Chondrocyte (in vitro differentiated cells): Measurements from ENCODE around the gene LARP1. TPM values are rescaled to one million over a fixed set of nuclear protein-coding genes. Genes with fewer than 3 reads are reported as not detected.

Experiments
- DNase-seq: peaks from one replicate; pipeline ENCODE4 v3.0.0; 2021; ENCODE audit warnings: mixed read lengths, low spot score
- H3K27ac Mint-ChIP-seq: one replicate; pipeline ENCODE4 v1.8.0; 2021; ENCODE audit warnings: mild to moderate bottlenecking, moderate library complexity, mixed read lengths; ENCODE audit not compliant: unreplicated experiment
- H3K27me3 Mint-ChIP-seq: 2 replicates; pipeline ENCODE4 v1.8.0; 2021; ENCODE audit warnings: low read depth, mixed read lengths
- H3K36me3 Mint-ChIP-seq: 2 replicates; pipeline ENCODE4 v1.8.0; 2021; ENCODE audit warnings: low read depth, mixed read lengths
- H3K4me1 Mint-ChIP-seq: 2 replicates; pipeline ENCODE4 v1.8.0; 2021; ENCODE audit warnings: low read depth, mild to moderate bottlenecking, mixed read lengths
- H3K4me3 Mint-ChIP-seq: one replicate; pipeline ENCODE4 v1.8.0; 2021; ENCODE audit warnings: mild to moderate bottlenecking, moderate library complexity, mixed read lengths; ENCODE audit not compliant: unreplicated experiment
- H3K9me3 Mint-ChIP-seq: 2 replicates; pipeline ENCODE4 v1.8.0; 2021; ENCODE audit warnings: low read depth, mixed read lengths
- total RNA-seq: library from RNA; stranded (reverse); gene quantifications from 3 replicates; pipeline ENCODE4 v1.2.1, GENCODE V29; 2021
- TF ChIP-seq, protein P1 (sequence below): fragments of 200-600 bp; sonication (generic); IDR thresholded peaks from 2 replicates; pipeline ENCODE4 v1.5.0; 2021; ENCODE audit warnings: antibody characterized with exemption, mild to moderate bottlenecking, moderate library complexity

Gene LARP1
- total RNA-seq, 1 donor from 2014 or later = 258 TPM

DNA sequence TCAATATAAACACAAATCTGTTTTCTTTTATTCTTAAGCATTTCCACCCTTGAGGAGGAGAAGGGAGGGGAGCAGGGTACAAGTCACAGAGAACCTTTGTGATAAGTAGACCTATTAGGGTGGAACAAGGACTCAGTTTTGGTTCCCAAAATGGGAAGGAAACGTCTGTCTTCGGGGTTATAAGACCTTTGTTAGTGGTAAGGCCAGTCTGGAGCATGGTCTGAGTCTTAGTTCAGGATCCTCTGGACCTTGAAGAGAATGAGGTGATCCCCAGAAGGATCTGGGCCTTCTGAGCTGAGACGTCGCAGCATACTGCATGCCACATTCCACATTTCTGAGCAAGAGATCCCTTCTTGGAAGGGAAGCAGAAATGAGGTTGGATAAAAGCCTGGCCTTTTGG lies 58.0 kb downstream of the LARP1 start:
- TF ChIP-seq, protein P1, sequence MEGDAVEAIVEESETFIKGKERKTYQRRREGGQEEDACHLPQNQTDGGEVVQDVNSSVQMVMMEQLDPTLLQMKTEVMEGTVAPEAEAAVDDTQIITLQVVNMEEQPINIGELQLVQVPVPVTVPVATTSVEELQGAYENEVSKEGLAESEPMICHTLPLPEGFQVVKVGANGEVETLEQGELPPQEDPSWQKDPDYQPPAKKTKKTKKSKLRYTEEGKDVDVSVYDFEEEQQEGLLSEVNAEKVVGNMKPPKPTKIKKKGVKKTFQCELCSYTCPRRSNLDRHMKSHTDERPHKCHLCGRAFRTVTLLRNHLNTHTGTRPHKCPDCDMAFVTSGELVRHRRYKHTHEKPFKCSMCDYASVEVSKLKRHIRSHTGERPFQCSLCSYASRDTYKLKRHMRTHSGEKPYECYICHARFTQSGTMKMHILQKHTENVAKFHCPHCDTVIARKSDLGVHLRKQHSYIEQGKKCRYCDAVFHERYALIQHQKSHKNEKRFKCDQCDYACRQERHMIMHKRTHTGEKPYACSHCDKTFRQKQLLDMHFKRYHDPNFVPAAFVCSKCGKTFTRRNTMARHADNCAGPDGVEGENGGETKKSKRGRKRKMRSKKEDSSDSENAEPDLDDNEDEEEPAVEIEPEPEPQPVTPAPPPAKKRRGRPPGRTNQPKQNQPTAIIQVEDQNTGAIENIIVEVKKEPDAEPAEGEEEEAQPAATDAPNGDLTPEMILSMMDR = no peak
- peaks cover 51% of the 10 kb centered on the region for H3K36me3 Mint-ChIP-seq
- no peaks in the 10 kb centered on the region for H3K9me3 Mint-ChIP-seq
- no peaks in the 10 kb centered on the region for H3K27me3 Mint-ChIP-seq
- H3K4me1 Mint-ChIP-seq = peaks cover 3% of the 10 kb centered on the region
- peak overlapping the region; percentile 41 for H3K27ac Mint-ChIP-seq
- H3K4me3 Mint-ChIP-seq = no peak overlapping the region
- DNase-seq = no peak

DNA sequence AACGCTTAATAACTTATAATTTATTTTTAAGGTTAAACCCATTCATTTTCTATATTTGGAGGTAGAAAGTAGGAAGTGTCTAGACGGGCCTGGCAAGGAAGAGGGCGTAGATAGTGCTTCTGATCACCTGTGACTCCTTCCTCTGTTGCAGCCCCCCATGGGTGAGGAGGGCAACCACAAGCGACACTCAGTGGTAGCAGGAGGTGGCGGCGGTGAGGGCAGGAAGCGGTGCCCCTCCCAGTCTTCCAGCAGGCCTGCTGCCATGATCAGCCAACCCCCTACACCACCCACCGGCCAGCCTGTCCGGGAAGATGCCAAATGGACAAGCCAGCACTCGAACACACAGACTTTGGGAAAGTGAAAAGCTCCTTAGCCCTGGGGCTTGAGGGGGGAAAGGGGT lies 58.6 kb downstream of the LARP1 start:
- H3K4me3 Mint-ChIP-seq = no peak overlapping the region
- peaks cover 3% of the 10 kb centered on the region for H3K4me1 Mint-ChIP-seq
- no peaks in the 10 kb centered on the region for H3K9me3 Mint-ChIP-seq
- H3K27me3 Mint-ChIP-seq = no peaks in the 10 kb centered on the region
- peaks cover 46% of the 10 kb centered on the region for H3K36me3 Mint-ChIP-seq
- DNase-seq = no peak
- no peak overlapping the region for H3K27ac Mint-ChIP-seq
- TF ChIP-seq, protein P1 = no peak

DNA sequence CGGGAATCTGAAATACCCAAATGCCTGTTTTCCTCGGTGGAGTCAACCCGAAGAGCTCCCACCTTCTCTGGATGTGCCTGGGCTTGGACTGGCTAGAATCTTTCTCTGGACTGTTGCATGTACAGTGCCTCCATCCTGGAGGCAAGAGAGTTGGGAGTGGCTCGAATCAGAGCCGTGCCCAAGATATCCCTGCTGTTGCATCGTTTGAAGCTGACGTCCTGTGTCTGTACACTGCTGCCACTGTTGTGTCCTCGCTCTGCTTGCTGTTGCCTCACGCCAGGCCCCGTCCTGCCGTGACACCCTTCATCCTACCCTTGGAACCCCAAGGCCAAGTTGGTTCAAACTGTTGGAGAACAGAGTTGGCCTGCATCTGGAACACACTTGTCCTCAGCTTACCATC lies 59.8 kb downstream of the LARP1 start:
- Mint-ChIP-seq H3K27ac (peak overlapping the region; percentile 73), H3K36me3 (peaks cover 46% of the 10 kb centered on the region), H3K27me3 (no peaks in the 10 kb centered on the region), H3K4me1 (no peaks in the 10 kb centered on the region), H3K9me3 (no peaks in the 10 kb centered on the region), H3K4me3 (no peak overlapping the region)
- DNase-seq = no peak
- TF ChIP-seq, protein P1 = no peak

- Mint-ChIP-seq H3K27me3 (no peaks in the 10 kb centered on the region), H3K36me3 (peaks cover 49% of the 10 kb centered on the region), H3K4me1 (no peaks in the 10 kb centered on the region), H3K27ac (no peak overlapping the region), H3K9me3 (no peaks in the 10 kb centered on the region), H3K4me3 (no peak overlapping the region)
- TF ChIP-seq, protein P1 = no peak
- DNase-seq = no peak
Observed at GRCh38 chr5:154815684-154816247, 60.6 kb downstream of the LARP1 start.

- H3K4me3 Mint-ChIP-seq = no peak overlapping the region
- H3K27ac Mint-ChIP-seq = no peak overlapping the region
- no peaks in the 10 kb centered on the region for H3K9me3 Mint-ChIP-seq
- no peaks in the 10 kb centered on the region for H3K4me1 Mint-ChIP-seq
- H3K27me3 Mint-ChIP-seq = no peaks in the 10 kb centered on the region
- H3K36me3 Mint-ChIP-seq = peaks cover 48% of the 10 kb centered on the region
- TF ChIP-seq, protein P1 = no peak
- no peak for DNase-seq
Observed at GRCh38 chr5:154816891-154817492, 61.8 kb downstream of the LARP1 start.
